K562 (cell line): Measurements from ENCODE around the gene PIP4K2A. TPM values are rescaled to one million over a fixed set of nuclear protein-coding genes. Genes with fewer than 3 reads are reported as not detected.

Experiments
- ATAC-seq: fragments of 200-7000 bp; cut with Tn5 transposase; 3 replicates; pipeline ENCODE4 v1.9.1; 2020; ENCODE audit warnings: moderate library complexity
- BruUV-seq: library from RNA; stranded (reverse); fragments of 400-500 nt; replicated peaks from 2 replicates; lab custom pipeline; 2021; lab: Mats Ljungman, UMichigan
- CTCF ChIA-PET: fragments of 300-600 bp; formaldehyde crosslinking; extraction: SDS; loops from one replicate; lab custom pipeline; 2021; ENCODE audit warnings: low intra/inter-chr PET ratio; lab: Yijun Ruan, JAX
- POLR2A ChIA-PET: fragments of 300-600, 350-650 bp; sonication (Branson Sonifier 250); formaldehyde crosslinking; extraction: SDS; loops from one replicate; lab custom pipeline; 2021; ENCODE audit warnings: antibody characterized with exemption, inconsistent platforms; lab: Yijun Ruan, JAX
- DNase-seq, 4 experiments: peaks; one replicate each; pipeline versions ENCODE4 v3.0.0 to v3.0.0-alpha.2; 2011 to 2018; ENCODE audit warnings: low spot score in 3 of 4, mixed read lengths in 3 of 4; ENCODE audit errors: extremely low read depth in 1 of 4
- FAIRE-seq: peaks from 2 replicates; lab custom pipeline; 2011; peaks lifted over from hg19 to GRCh38; lab: Jason Lieb, UNC
- H2AFZ ChIP-seq: 2 replicates; pipeline ENCODE4 v1.6.0; 2011; ENCODE audit warnings: low read depth, low read length, control low read depth, inconsistent platforms
- H3K27ac ChIP-seq: fragments of 200-600 bp; 3 replicates; pipeline ENCODE4 v1.8.0; 2011; ENCODE audit warnings: low read depth, mild to moderate bottlenecking, control low read depth, inconsistent platforms, low read length, moderate library complexity, mixed read lengths; ENCODE audit errors: extremely low read depth
- H3K27me3 ChIP-seq, 2 experiments: fragments of 300-600 bp in 1 of 2; 2 replicates in 1 of 2; 3 replicates in 1 of 2; pipeline versions ENCODE4 v1.6.0 to v1.8.0; 2011; ENCODE audit warnings: inconsistent platforms in 2 of 2, low read length in 2 of 2, mild to moderate bottlenecking in 1 of 2, mixed read lengths in 1 of 2, moderate library complexity in 1 of 2; ENCODE audit not compliant: control insufficient read depth in 2 of 2, insufficient read depth in 2 of 2
- H3K36me3 ChIP-seq: fragments of 300-600 bp; 3 replicates; pipeline ENCODE4 v1.8.0; 2011; ENCODE audit warnings: mild to moderate bottlenecking, low read length, inconsistent platforms; ENCODE audit not compliant: control insufficient read depth, insufficient read depth
- H3K4me1 ChIP-seq, 2 experiments: fragments of 200-600 bp in 1 of 2; replicated peaks in 1 of 2; 2 replicates in 1 of 2; 3 replicates in 1 of 2; pipeline versions ENCODE4 v1.5.1 to v1.8.0; 2011; ENCODE audit warnings: inconsistent platforms in 2 of 2, low read length in 2 of 2, mild to moderate bottlenecking in 1 of 2, mixed read lengths in 1 of 2, moderate library complexity in 1 of 2; ENCODE audit not compliant: control insufficient read depth in 2 of 2, insufficient read depth in 2 of 2
- H3K4me2 ChIP-seq: 2 replicates; pipeline ENCODE4 v1.6.1; 2011; ENCODE audit warnings: low read length, control low read depth, inconsistent platforms, mixed read lengths; ENCODE audit not compliant: insufficient read depth
- H3K4me3 ChIP-seq: fragments of 200-600 bp; sonication (generic), shearing (Covaris generic); 2 replicates; pipeline ENCODE4 v1.5.1; 2016; ENCODE audit warnings: control low read depth, inconsistent platforms
- H3K79me2 ChIP-seq: fragments of 200-600 bp; 3 replicates; pipeline ENCODE4 v1.8.0; 2011; ENCODE audit warnings: low read length, inconsistent platforms; ENCODE audit not compliant: control insufficient read depth, insufficient read depth
- H3K9ac ChIP-seq, 2 experiments: 2 replicates each; pipeline versions ENCODE4 v1.6.0 to v1.6.1; 2011; ENCODE audit warnings: low read depth in 2 of 2, low read length in 2 of 2, control low read depth in 1 of 2, inconsistent platforms in 1 of 2, mild to moderate bottlenecking in 1 of 2, mixed read lengths in 1 of 2; ENCODE audit not compliant: insufficient read depth in 1 of 2
- H3K9me1 ChIP-seq: one replicate; pipeline ENCODE4 v1.6.0; 2011; ENCODE audit warnings: inconsistent platforms, mild to moderate bottlenecking, low read length, moderate library complexity; ENCODE audit not compliant: control insufficient read depth, insufficient read depth
- H3K9me3 ChIP-seq: replicated peaks from 2 replicates; pipeline ENCODE4 v1.5.1; 2011; ENCODE audit warnings: low read depth, low read length, inconsistent platforms; ENCODE audit not compliant: control insufficient read depth, insufficient read depth
- H4K20me1 ChIP-seq: replicated peaks from 2 replicates; pipeline ENCODE4 v1.6.1; 2011; ENCODE audit warnings: low read length, inconsistent platforms, mixed read lengths; ENCODE audit not compliant: control insufficient read depth, insufficient read depth
- MLLT1 ChIP-seq, 2 experiments: fragments of 450-650 bp; IDR thresholded peaks; 2 replicates each; pipeline ENCODE4 v1.6.1; 2016
- NCOA4 ChIP-seq: fragments of 450-650 bp; IDR thresholded peaks from 2 replicates; pipeline ENCODE4 v1.6.1; 2018; ENCODE audit warnings: mild to moderate bottlenecking; ENCODE audit not compliant: partially characterized antibody
- SAP30 ChIP-seq: fragments of 200-600 bp; sonication (generic); IDR thresholded peaks from 2 replicates; pipeline ENCODE4 v1.6.1; 2012; ENCODE audit warnings: borderline replicate concordance, low read depth, mild to moderate bottlenecking, moderate library complexity, low read length, control low read depth, inconsistent platforms; ENCODE audit not compliant: insufficient read depth, poor library complexity, severe bottlenecking
- ZNF23 ChIP-seq: fragments of 250-450 bp; sonication (Bioruptor Pico); IDR thresholded peaks from 2 replicates; pipeline ENCODE4 v1.4.0; 2020; ENCODE audit warnings: mild to moderate bottlenecking
- WGBS: fragments of 100-300 bp; shearing (Covaris generic); methylation state at CpG from one replicate; pipeline ENCODE4 v1.1.6; 2016; ENCODE audit warnings: low coverage, mixed read lengths; ENCODE audit not compliant: insufficient coverage; ENCODE audit errors: missing lambda C conversion rate; 5-methylcytosine and 5-hydroxymethylcytosine counted together
- in situ Hi-C: fragments of 300-500 bp; cut with MboI; formaldehyde crosslinking; loops from 4 replicates; pipeline ENCODE4 v1.15.0; 2018; ENCODE audit warnings: inconsistent platforms, mixed read lengths
- intact Hi-C: fragments of 100-400 bp; cut with micrococcal nuclease; formaldehyde crosslinking; loops from 2 replicates; pipeline ENCODE4 v1.14.2; 2022
- polyA plus RNA-seq, 8 experiments: library from polyadenylated mRNA; depleted of rRNA in 4 of 8; stranded (reverse) in 5 of 8; unstranded in 3 of 8; fragments of >200 nt; fragmentation: Nextera tagmentation in 2 of 8; fragmentation: Illumina TruSeq in 1 of 8; extraction: Ambion mirVana in 2 of 8; extraction: Trizol in 1 of 8; gene quantifications; 2 replicates each; pipeline versions ENCODE4 v1.2.1 to v1.2.3, GENCODE V29; 2011 to 2014; ENCODE audit warnings: inconsistent platforms in 1 of 8, missing spikeins in 1 of 8
- total RNA-seq, 7 experiments: library from RNA; depleted of rRNA in 6 of 7; stranded (reverse); fragments of >200 nt in 6 of 7; fragmentation: Illumina TruSeq in 2 of 7; extraction: Trizol in 2 of 7; gene quantifications; 2 replicates each; pipeline versions ENCODE4 v1.2.1 to v1.2.3, GENCODE V29; 2011 to 2021; ENCODE audit warnings: low replicate concordance in 1 of 7
- TF ChIP-seq, protein P1 (sequence below): sonication (generic); formaldehyde crosslinking; IDR thresholded peaks from 2 replicates; pipeline ENCODE4 v1.8.0; 2023; ENCODE audit warnings: missing genetic modification reagents, mild to moderate bottlenecking, borderline replicate concordance

Gene PIP4K2A
- total and polyA plus RNA-seq, 9 of the 15 experiments (the other 6 are each of a cell fraction or from before 2014, with no cell fraction given): 35.6 to 117 (median 71.9) TPM

DNA sequence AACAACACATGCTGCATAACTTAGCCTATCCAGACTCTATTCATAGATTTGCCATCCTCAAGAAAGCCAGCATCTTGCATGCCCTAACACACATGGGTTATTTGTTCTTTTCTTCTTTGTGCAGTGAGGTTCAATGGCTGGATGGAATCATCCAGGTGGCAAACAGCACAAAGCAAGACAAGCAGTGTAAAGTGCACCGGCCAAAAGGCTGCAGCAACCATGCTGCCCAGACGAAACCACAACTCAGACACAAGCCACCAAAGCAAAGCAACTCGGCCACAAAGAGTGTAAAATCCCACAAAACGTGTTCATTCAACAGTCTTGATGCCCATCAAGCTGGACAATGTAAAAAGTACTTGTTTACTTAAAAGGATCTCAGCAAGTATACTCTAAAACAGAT lies 76.9 kb downstream of the PIP4K2A start:
- no peak for FAIRE-seq
- Histone ChIP-seq H3K4me1 (peaks cover 0 to 8% of the 10 kb centered on the region in 2 experiments; a peak in 4 of 5 replicates), H3K36me3 (no peaks in the 10 kb centered on the region; the same call in 2 of the 3 replicates), H3K9me1 (no peaks in the 10 kb centered on the region), H3K4me3 (no peak overlapping the region), H3K9ac (no peak overlapping the region), H3K4me2 (no peak overlapping the region), H3K9me3 (no peaks in the 10 kb centered on the region), H4K20me1 (no peaks in the 10 kb centered on the region; the same call in 1 of the 2 replicates), H2AFZ (no peak overlapping the region)
- no peak for ATAC-seq
- 64% methylated on average over 4 of the region's 4 CpGs for WGBS
- no peak for DNase-seq
- CTCF ChIA-PET: no interaction called here
- intact Hi-C loops: no loop called here
- in situ Hi-C loops: no loop called here
- no peak for TF ChIP-seq NCOA4
- TF ChIP-seq SAP30: no peak
- TF ChIP-seq ZNF23 (CRISPR knock-in tag): no peak
- TF ChIP-seq, all 486 proteins: peak for 0
- BruUV-seq: no TSS peak
- Histone ChIP-seq H3K27ac (no peak overlapping the region), H3K27me3 (no peaks in the 10 kb centered on the region), H3K79me2 (peaks cover 96% of the 10 kb centered on the region)
- POLR2A ChIA-PET: no interaction called here

GRCh38 chr10:22635650-22636049 lies 78.7 kb downstream of the PIP4K2A start:
- H3K27ac ChIP-seq: no peak overlapping the region
- DNase-seq: no peak
- no peak overlapping the region for H3K4me2 ChIP-seq
- no peak for FAIRE-seq
- no TSS peak for BruUV-seq
- POLR2A ChIA-PET: interaction anchor here (0.6 to 1.3 kb wide), 2 partner anchors 14 to 156 kb away, joined by 3 to 4 read pairs; no protein-coding TSS in a partner anchor
- in situ Hi-C loops: no loop called here
- 87% methylated on average over 10 of the region's 10 CpGs for WGBS
- no peaks in the 10 kb centered on the region for H3K27me3 ChIP-seq
- CTCF ChIA-PET: no interaction called here
- no peaks in the 10 kb centered on the region for H3K9me3 ChIP-seq
- no peak overlapping the region for H2AFZ ChIP-seq
- no peaks in the 10 kb centered on the region for H3K9me1 ChIP-seq
- H3K36me3 ChIP-seq: no peaks in the 10 kb centered on the region; the same call in 2 of the 3 replicates
- peaks cover 99% of the 10 kb centered on the region for H3K79me2 ChIP-seq
- intact Hi-C loops: no loop called here
- H3K4me3 ChIP-seq: no peak overlapping the region
- peaks cover 0 to 22% of the 10 kb centered on the region in 2 experiments; a peak in 4 of 5 replicates for H3K4me1 ChIP-seq
- no peak overlapping the region for H3K9ac ChIP-seq
- H4K20me1 ChIP-seq: no peaks in the 10 kb centered on the region; the same call in 1 of the 2 replicates
- 0 out of 4 replicates have a peak, but pooled peaks of 1 of the 2 experiments have one; percentile 27 for TF ChIP-seq MLLT1 (IDR thresholded peaks at IDR 0.05)
- TF ChIP-seq, protein P1, sequence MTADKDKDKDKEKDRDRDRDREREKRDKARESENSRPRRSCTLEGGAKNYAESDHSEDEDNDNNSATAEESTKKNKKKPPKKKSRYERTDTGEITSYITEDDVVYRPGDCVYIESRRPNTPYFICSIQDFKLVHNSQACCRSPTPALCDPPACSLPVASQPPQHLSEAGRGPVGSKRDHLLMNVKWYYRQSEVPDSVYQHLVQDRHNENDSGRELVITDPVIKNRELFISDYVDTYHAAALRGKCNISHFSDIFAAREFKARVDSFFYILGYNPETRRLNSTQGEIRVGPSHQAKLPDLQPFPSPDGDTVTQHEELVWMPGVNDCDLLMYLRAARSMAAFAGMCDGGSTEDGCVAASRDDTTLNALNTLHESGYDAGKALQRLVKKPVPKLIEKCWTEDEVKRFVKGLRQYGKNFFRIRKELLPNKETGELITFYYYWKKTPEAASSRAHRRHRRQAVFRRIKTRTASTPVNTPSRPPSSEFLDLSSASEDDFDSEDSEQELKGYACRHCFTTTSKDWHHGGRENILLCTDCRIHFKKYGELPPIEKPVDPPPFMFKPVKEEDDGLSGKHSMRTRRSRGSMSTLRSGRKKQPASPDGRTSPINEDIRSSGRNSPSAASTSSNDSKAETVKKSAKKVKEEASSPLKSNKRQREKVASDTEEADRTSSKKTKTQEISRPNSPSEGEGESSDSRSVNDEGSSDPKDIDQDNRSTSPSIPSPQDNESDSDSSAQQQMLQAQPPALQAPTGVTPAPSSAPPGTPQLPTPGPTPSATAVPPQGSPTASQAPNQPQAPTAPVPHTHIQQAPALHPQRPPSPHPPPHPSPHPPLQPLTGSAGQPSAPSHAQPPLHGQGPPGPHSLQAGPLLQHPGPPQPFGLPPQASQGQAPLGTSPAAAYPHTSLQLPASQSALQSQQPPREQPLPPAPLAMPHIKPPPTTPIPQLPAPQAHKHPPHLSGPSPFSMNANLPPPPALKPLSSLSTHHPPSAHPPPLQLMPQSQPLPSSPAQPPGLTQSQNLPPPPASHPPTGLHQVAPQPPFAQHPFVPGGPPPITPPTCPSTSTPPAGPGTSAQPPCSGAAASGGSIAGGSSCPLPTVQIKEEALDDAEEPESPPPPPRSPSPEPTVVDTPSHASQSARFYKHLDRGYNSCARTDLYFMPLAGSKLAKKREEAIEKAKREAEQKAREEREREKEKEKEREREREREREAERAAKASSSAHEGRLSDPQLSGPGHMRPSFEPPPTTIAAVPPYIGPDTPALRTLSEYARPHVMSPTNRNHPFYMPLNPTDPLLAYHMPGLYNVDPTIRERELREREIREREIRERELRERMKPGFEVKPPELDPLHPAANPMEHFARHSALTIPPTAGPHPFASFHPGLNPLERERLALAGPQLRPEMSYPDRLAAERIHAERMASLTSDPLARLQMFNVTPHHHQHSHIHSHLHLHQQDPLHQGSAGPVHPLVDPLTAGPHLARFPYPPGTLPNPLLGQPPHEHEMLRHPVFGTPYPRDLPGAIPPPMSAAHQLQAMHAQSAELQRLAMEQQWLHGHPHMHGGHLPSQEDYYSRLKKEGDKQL (CRISPR knock-in tag): no peak
- ATAC-seq: no peak
